Liver (tissue), 3 donors: ENCODE results near the gene ARF4.

Source experiments
- JUND ChIP-seq, 2 donors: IDR thresholded peaks; 2 replicates each; pipeline ENCODE4 v1.6.1; 2016; ENCODE audit warnings: antibody characterized with exemption in 2 of 2
- TAF1 ChIP-seq: conservative IDR thresholded peaks from 2 replicates; pipeline ENCODE4 v1.6.1; 2016; ENCODE audit warnings: antibody characterized with exemption, mild to moderate bottlenecking
- TF ChIP-seq, protein P1 (sequence below): IDR thresholded peaks from 2 replicates; pipeline ENCODE4 v1.6.1; 2016; ENCODE audit warnings: antibody characterized with exemption, mild to moderate bottlenecking
- TF ChIP-seq, protein P2 (sequence below): fragments of 150-350 bp; IDR thresholded peaks from 2 replicates; pipeline ENCODE4 v1.5.1; 2017; ENCODE audit warnings: improper control_type of control experiment, low read depth, low read length; ENCODE audit not compliant: missing input control
- TF ChIP-seq, protein P3 (sequence below): IDR thresholded peaks from 2 replicates; pipeline ENCODE4 v1.6.1; 2016; ENCODE audit warnings: antibody characterized with exemption
- TF ChIP-seq, protein P4 (sequence below): IDR thresholded peaks from 2 replicates; pipeline ENCODE4 v1.6.1; 2016; ENCODE audit warnings: antibody characterized with exemption
- donor health status: healthy.
- donor health status: healthy.

DNA sequence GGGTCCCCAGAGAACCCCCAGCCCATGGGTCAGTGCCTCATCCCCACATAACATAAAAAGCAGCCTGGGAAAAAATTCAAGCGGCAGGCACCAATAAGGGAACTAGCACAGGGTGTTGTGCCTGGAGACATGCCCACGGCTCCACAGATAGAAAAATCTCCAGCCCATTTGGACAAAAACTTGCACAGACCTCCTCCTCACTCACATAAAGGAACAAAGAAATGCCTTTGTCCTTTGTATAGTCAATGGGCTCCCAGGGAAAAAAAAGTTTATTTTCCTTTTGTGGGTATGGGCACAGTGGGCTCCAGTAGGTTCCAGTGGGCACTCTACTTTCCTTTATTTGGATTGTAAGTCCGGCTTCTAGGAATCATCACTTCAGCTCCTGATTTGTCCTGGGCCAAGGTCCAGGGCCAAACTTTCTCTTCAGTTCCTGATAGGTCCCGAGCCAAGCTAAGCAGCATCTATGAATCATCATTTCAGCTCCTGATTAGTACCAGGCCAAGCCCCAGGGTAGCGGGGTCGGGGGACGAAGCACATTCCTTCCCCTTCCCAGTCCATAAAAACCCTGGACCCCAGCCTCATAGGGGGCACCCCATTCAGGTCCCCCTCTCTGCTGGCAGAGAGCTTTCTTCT lies 51.4 kb downstream of the ARF4 start:
- TF ChIP-seq, protein P1, sequence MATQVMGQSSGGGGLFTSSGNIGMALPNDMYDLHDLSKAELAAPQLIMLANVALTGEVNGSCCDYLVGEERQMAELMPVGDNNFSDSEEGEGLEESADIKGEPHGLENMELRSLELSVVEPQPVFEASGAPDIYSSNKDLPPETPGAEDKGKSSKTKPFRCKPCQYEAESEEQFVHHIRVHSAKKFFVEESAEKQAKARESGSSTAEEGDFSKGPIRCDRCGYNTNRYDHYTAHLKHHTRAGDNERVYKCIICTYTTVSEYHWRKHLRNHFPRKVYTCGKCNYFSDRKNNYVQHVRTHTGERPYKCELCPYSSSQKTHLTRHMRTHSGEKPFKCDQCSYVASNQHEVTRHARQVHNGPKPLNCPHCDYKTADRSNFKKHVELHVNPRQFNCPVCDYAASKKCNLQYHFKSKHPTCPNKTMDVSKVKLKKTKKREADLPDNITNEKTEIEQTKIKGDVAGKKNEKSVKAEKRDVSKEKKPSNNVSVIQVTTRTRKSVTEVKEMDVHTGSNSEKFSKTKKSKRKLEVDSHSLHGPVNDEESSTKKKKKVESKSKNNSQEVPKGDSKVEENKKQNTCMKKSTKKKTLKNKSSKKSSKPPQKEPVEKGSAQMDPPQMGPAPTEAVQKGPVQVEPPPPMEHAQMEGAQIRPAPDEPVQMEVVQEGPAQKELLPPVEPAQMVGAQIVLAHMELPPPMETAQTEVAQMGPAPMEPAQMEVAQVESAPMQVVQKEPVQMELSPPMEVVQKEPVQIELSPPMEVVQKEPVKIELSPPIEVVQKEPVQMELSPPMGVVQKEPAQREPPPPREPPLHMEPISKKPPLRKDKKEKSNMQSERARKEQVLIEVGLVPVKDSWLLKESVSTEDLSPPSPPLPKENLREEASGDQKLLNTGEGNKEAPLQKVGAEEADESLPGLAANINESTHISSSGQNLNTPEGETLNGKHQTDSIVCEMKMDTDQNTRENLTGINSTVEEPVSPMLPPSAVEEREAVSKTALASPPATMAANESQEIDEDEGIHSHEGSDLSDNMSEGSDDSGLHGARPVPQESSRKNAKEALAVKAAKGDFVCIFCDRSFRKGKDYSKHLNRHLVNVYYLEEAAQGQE, result no peak
- TF ChIP-seq JUND (IDR thresholded peaks at IDR 0.05) (no peak), TAF1 (no peak)
- TF ChIP-seq, protein P2, sequence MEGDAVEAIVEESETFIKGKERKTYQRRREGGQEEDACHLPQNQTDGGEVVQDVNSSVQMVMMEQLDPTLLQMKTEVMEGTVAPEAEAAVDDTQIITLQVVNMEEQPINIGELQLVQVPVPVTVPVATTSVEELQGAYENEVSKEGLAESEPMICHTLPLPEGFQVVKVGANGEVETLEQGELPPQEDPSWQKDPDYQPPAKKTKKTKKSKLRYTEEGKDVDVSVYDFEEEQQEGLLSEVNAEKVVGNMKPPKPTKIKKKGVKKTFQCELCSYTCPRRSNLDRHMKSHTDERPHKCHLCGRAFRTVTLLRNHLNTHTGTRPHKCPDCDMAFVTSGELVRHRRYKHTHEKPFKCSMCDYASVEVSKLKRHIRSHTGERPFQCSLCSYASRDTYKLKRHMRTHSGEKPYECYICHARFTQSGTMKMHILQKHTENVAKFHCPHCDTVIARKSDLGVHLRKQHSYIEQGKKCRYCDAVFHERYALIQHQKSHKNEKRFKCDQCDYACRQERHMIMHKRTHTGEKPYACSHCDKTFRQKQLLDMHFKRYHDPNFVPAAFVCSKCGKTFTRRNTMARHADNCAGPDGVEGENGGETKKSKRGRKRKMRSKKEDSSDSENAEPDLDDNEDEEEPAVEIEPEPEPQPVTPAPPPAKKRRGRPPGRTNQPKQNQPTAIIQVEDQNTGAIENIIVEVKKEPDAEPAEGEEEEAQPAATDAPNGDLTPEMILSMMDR, result no peak
- TF ChIP-seq, protein P3, sequence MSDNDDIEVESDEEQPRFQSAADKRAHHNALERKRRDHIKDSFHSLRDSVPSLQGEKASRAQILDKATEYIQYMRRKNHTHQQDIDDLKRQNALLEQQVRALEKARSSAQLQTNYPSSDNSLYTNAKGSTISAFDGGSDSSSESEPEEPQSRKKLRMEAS, result no peak
- TF ChIP-seq, protein P4, sequence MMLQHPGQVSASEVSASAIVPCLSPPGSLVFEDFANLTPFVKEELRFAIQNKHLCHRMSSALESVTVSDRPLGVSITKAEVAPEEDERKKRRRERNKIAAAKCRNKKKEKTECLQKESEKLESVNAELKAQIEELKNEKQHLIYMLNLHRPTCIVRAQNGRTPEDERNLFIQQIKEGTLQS, result no peak
